Hepatocyte (in vitro differentiated cells): ENCODE measurements around the gene AIFM3. TPM values are rescaled to one million over a fixed set of nuclear protein-coding genes. Genes with fewer than 3 reads are reported as not detected.
A peak's percentile ranks its signal among the peaks of the same experiment; 100 is the strongest.

Experiments used
- DNase-seq: peaks from one replicate; pipeline ENCODE4 v3.0.0-alpha.2; 2016; ENCODE audit warnings: low spot score
- H2AFZ ChIP-seq: fragments of 200-600 bp; sonication (generic); 2 replicates; pipeline ENCODE4 v1.6.0; 2016; ENCODE audit warnings: antibody characterized with exemption, mild to moderate bottlenecking
- H3K27ac ChIP-seq: fragments of 200-600 bp; sonication (generic); 2 replicates; pipeline ENCODE4 v1.5.1; 2016; ENCODE audit warnings: mild to moderate bottlenecking
- H3K27me3 ChIP-seq: fragments of 200-600 bp; sonication (generic); 2 replicates; pipeline ENCODE4 v1.6.1; 2016
- H3K36me3 ChIP-seq: fragments of 200-600 bp; sonication (generic); replicated peaks from 2 replicates; pipeline ENCODE4 v1.5.1; 2016; ENCODE audit warnings: low read depth; ENCODE audit not compliant: insufficient read depth
- H3K4me1 ChIP-seq: fragments of 200-600 bp; sonication (generic); 2 replicates; pipeline ENCODE4 v1.5.1; 2016; ENCODE audit warnings: mild to moderate bottlenecking, moderate library complexity; ENCODE audit not compliant: insufficient read depth
- H3K4me2 ChIP-seq: fragments of 200-600 bp; sonication (generic); 2 replicates; pipeline ENCODE4 v1.6.0; 2016
- H3K4me3 ChIP-seq: fragments of 200-600 bp; sonication (generic); 2 replicates; pipeline ENCODE4 v1.5.1; 2016; ENCODE audit warnings: mild to moderate bottlenecking
- H3K79me2 ChIP-seq: fragments of 200-600 bp; sonication (generic); 2 replicates; pipeline ENCODE4 v1.6.0; 2017; ENCODE audit warnings: mild to moderate bottlenecking
- H3K9me2 ChIP-seq: fragments of 200-600 bp; sonication (generic); replicated peaks from 2 replicates; pipeline ENCODE4 v1.6.0; 2017; ENCODE audit warnings: mild to moderate bottlenecking; ENCODE audit not compliant: insufficient read depth
- H3K9me3 ChIP-seq: fragments of 200-600 bp; sonication (generic); 2 replicates; pipeline ENCODE4 v1.5.1; 2016; ENCODE audit warnings: low read depth, mild to moderate bottlenecking
- H4K20me1 ChIP-seq: fragments of 200-600 bp; sonication (generic); 2 replicates; pipeline ENCODE4 v1.6.0; 2016; ENCODE audit warnings: mild to moderate bottlenecking; ENCODE audit not compliant: insufficient read depth, poor library complexity, severe bottlenecking
- EZH2 ChIP-seq: fragments of 200-600 bp; sonication (generic); IDR thresholded peaks from 2 replicates; pipeline ENCODE4 v1.6.1; 2016; ENCODE audit warnings: antibody characterized with exemption, mild to moderate bottlenecking, borderline replicate concordance
- EZH2phosphoT487 ChIP-seq: fragments of 200-600 bp; sonication (generic); IDR thresholded peaks from one replicate; pipeline ENCODE4 v1.6.1; 2018; ENCODE audit warnings: antibody characterized with exemption, mild to moderate bottlenecking, low read depth, moderate library complexity; ENCODE audit not compliant: unreplicated experiment, severe bottlenecking
- WGBS: methylation state at CpG from one replicate; pipeline ENCODE4 v1.1.6; 2016; ENCODE audit warnings: low lambda C conversion rate; ENCODE audit errors: missing lambda C conversion rate; 5-methylcytosine and 5-hydroxymethylcytosine counted together
- polyA plus RNA-seq: library from polyadenylated mRNA; unstranded; fragments of >200 nt; fragmentation: Nextera tagmentation; extraction: Ambion mirVana; gene quantifications from 2 replicates; pipeline ENCODE4 v1.2.1, GENCODE V29; 2016
- total RNA-seq: library from RNA; depleted of rRNA; stranded (reverse); fragments of >200 nt; gene quantifications from 2 replicates; pipeline ENCODE4 v1.2.3, GENCODE V29; 2014
- TF ChIP-seq, protein P1 (sequence below): fragments of 200-600 bp; sonication (generic); IDR thresholded peaks from 2 replicates; pipeline ENCODE4 v1.5.1; 2016; ENCODE audit warnings: antibody characterized with exemption, mild to moderate bottlenecking; ENCODE audit not compliant: poor library complexity

The AIFM3 gene
- total and polyA plus RNA-seq, 2 experiments from 2014 or later = 1.7 to 3.1 TPM

DNA sequence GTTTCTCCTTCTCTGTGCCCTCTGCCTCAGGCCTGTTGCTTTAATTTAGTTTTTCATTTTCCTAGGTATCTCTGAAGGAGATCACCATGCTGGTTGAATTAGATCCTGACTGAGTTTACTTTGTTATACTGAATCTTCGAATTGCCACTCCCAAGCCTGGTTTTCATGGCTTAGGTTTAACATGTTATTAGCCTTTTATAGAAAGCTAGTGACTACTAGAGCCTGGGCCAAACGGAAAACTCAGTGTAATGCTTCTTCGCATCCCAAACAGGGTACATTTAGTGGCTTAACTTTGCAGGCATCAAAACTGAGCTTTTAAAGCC is 46.2 kb upstream of the AIFM3 start:
- Histone ChIP-seq H3K36me3 (no peaks in the 10 kb centered on the region), H3K4me2 (peak overlapping the region; percentile 95), H4K20me1 (peaks cover 79% of the 10 kb centered on the region), H3K27ac (peak overlapping the region; percentile 48), H3K79me2 (peaks cover 85% of the 10 kb centered on the region), H3K4me1 (peaks cover 11% of the 10 kb centered on the region), H3K9me3 (no peaks in the 10 kb centered on the region), H2AFZ (no peak overlapping the region), H3K9me2 (no peaks in the 10 kb centered on the region), H3K27me3 (no peaks in the 10 kb centered on the region), H3K4me3 (no peak overlapping the region)
- 46% methylated on average over 3 of the region's 3 CpGs for WGBS
- no peak for DNase-seq
- TF ChIP-seq EZH2phosphoT487 = no peak
- TF ChIP-seq EZH2 = no peak
- TF ChIP-seq, protein P1, sequence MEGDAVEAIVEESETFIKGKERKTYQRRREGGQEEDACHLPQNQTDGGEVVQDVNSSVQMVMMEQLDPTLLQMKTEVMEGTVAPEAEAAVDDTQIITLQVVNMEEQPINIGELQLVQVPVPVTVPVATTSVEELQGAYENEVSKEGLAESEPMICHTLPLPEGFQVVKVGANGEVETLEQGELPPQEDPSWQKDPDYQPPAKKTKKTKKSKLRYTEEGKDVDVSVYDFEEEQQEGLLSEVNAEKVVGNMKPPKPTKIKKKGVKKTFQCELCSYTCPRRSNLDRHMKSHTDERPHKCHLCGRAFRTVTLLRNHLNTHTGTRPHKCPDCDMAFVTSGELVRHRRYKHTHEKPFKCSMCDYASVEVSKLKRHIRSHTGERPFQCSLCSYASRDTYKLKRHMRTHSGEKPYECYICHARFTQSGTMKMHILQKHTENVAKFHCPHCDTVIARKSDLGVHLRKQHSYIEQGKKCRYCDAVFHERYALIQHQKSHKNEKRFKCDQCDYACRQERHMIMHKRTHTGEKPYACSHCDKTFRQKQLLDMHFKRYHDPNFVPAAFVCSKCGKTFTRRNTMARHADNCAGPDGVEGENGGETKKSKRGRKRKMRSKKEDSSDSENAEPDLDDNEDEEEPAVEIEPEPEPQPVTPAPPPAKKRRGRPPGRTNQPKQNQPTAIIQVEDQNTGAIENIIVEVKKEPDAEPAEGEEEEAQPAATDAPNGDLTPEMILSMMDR = no peak

DNA sequence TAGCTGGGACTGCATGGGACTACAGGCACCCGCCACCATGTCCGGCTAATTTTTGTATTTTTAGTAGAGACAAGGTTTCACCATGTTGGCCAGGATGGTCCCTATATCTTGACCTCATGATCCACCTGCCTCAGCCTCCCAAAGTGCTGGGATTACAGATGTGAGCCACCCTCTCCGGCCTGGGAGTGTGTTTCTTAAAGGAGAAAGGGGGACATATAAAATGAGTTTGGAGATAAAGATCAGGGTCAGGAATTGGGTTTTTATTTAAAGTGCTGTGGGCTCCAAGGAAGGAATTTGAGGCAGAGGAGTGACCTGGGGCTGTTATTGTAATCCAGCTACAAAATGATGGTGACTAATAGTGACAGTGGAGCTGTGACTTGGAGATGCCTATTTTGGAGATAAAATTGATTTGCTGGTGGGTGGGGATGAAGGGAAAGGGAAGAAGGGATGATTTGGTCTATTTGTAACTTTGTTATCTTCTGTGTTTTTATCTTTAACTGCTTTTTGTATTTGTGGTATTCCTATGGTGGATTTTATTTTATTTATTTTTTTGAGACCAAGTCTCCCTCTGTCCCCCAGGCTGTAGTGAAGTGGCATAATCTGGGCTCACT is 44.8 kb upstream of the AIFM3 start:
- no peak for DNase-seq
- Histone ChIP-seq H3K4me1 (peaks cover 11% of the 10 kb centered on the region), H3K79me2 (peaks cover 99% of the 10 kb centered on the region), H2AFZ (no peak overlapping the region), H4K20me1 (peaks cover 92% of the 10 kb centered on the region), H3K27ac (no peak overlapping the region), H3K27me3 (no peaks in the 10 kb centered on the region), H3K36me3 (no peaks in the 10 kb centered on the region), H3K9me3 (no peaks in the 10 kb centered on the region), H3K4me3 (no peak overlapping the region), H3K4me2 (peak overlapping the region; percentile 41), H3K9me2 (no peaks in the 10 kb centered on the region)
- WGBS = 64% methylated on average over 3 of the region's 3 CpGs
- TF ChIP-seq EZH2phosphoT487 = no peak
- no peak for TF ChIP-seq EZH2
- TF ChIP-seq, protein P1 = no peak

DNA sequence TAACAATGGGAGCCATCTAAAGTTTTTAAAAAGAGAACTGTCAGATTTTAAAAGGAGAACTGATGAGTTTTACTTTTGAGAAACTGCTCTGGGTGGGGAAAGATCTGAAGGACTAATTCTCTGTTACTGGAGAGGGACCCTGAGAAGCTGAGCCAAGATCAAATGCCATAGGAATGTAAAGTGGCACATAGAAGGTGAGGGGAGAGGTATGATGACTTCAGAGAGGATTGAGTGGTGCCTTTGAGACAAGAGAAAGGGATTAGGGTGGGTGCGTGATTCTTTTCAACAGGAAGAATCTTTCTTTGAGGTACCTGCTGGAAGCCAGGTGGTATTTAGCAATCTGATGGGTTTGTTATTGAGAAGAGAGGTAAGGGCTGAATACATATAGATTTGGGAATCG is 40.8 kb upstream of the AIFM3 start:
- Histone ChIP-seq H3K4me2 (no peak overlapping the region), H3K9me2 (no peaks in the 10 kb centered on the region), H3K27me3 (no peaks in the 10 kb centered on the region), H3K36me3 (no peaks in the 10 kb centered on the region), H3K27ac (no peak overlapping the region), H2AFZ (no peak overlapping the region), H4K20me1 (peaks cover 97% of the 10 kb centered on the region), H3K4me1 (peaks cover 4% of the 10 kb centered on the region), H3K9me3 (no peaks in the 10 kb centered on the region), H3K4me3 (no peak overlapping the region), H3K79me2 (peaks cover 100% of the 10 kb centered on the region)
- WGBS = 93% methylated on average over 2 of the region's 2 CpGs
- TF ChIP-seq, protein P1 = no peak
- TF ChIP-seq EZH2phosphoT487 = no peak
- no peak for DNase-seq
